Keratinocyte (primary cell): ENCODE results near the gene PTPN23.

Experiments
- CTCF ChIP-seq, 3 experiments: IDR thresholded peaks in 1 of 3; conservative IDR thresholded peaks in 1 of 3; optimal IDR thresholded peaks in 1 of 3; 2 replicates in 2 of 3; 3 replicates in 1 of 3; pipeline versions ENCODE3 to v1.5.1; 2011; ENCODE audit warnings: low read length in 3 of 3, mild to moderate bottlenecking in 3 of 3, moderate library complexity in 2 of 3, control low read depth in 1 of 3, inconsistent platforms in 1 of 3; ENCODE audit not compliant: insufficient read depth in 2 of 3; ENCODE audit errors: extremely low read depth in 1 of 3
- EZH2 ChIP-seq: IDR thresholded peaks from one replicate; pipeline ENCODE4 v1.6.1; 2012; ENCODE audit warnings: inconsistent platforms, mild to moderate bottlenecking, low read length, moderate library complexity

- TF ChIP-seq CTCF (optimal IDR thresholded peaks at IDR 0.05 in 1 of 3, IDR thresholded peaks at IDR 0.05 in 1 of 3, conservative IDR thresholded peaks at IDR 0.05 in 1 of 3; ENCODE audit: extremely low read depth in 1 of 3, insufficient read depth in 2 of 3, low read length in 3 of 3) (no peak), EZH2 (no peak)
Measured at GRCh38 chr3:47378869-47379268, 2.0 kb upstream of the PTPN23 start.
